Subcutaneous abdominal adipose tissue (tissue), 5 donors: ENCODE data around the gene CNTNAP5.

Source experiments
- H3K27ac ChIP-seq: one replicate; pipeline ENCODE4 v1.7.0; 2013; ENCODE audit warnings: low read depth, mild to moderate bottlenecking, inconsistent platforms, low read length, moderate library complexity
- H3K27me3 ChIP-seq, 5 donors: one replicate each; pipeline ENCODE4 v1.7.0; 2013; ENCODE audit warnings: low read length in 5 of 5, inconsistent platforms in 1 of 5; ENCODE audit not compliant: control insufficient read depth in 5 of 5, insufficient read depth in 4 of 5
- H3K36me3 ChIP-seq, 5 donors: one replicate each; pipeline ENCODE4 v1.7.0; 2013; ENCODE audit warnings: low read length in 5 of 5; ENCODE audit not compliant: control insufficient read depth in 5 of 5, insufficient read depth in 5 of 5
- H3K4me1 ChIP-seq, 5 donors: one replicate each; pipeline ENCODE4 v1.7.0; 2013; ENCODE audit warnings: low read length in 5 of 5, mild to moderate bottlenecking in 3 of 5, moderate library complexity in 1 of 5; ENCODE audit not compliant: control insufficient read depth in 5 of 5, insufficient read depth in 5 of 5
- H3K4me3 ChIP-seq, 5 donors: one replicate each; pipeline ENCODE4 v1.7.0; 2013; ENCODE audit warnings: low read length in 5 of 5, low read depth in 1 of 5
- H3K9ac ChIP-seq, 5 donors: one replicate each; pipeline ENCODE4 v1.7.0; 2013; ENCODE audit warnings: low read length in 5 of 5, mild to moderate bottlenecking in 4 of 5, moderate library complexity in 3 of 5
- H3K9me3 ChIP-seq, 5 donors: one replicate each; pipeline ENCODE4 v1.7.0; 2013; ENCODE audit warnings: low read length in 5 of 5; ENCODE audit not compliant: control insufficient read depth in 5 of 5
- donor health status: healthy.
- donor health status: healthy.
- donor health status: healthy.
- donor health status: healthy.
- donor health status: healthy.

Gene CNTNAP5

GRCh38 chr2:124025171-124025580, at the start of gene CNTNAP5:
TSS of gene CNTNAP5 (plus strand) at chr2:124025287. CDS start at chr2:124025651, 364 bp downstream.
- H3K36me3 ChIP-seq: no peaks in the 10 kb centered on the region
- no peak within 1 kb of the TSS for H3K9ac ChIP-seq
- no peaks in the 10 kb centered on the region for H3K9me3 ChIP-seq
- H3K27me3 ChIP-seq: peaks cover 8 to 32% (median 24%) of the 10 kb centered on the region in 5 donors
- no peak within 1 kb of the TSS for H3K27ac ChIP-seq
- H3K4me1 ChIP-seq: peaks cover 0 to 9% (median 9%) of the 10 kb centered on the region in 5 donors
- H3K4me3 ChIP-seq: peak within 1 kb of the TSS in 1 of 5 donors; percentile 11

DNA sequence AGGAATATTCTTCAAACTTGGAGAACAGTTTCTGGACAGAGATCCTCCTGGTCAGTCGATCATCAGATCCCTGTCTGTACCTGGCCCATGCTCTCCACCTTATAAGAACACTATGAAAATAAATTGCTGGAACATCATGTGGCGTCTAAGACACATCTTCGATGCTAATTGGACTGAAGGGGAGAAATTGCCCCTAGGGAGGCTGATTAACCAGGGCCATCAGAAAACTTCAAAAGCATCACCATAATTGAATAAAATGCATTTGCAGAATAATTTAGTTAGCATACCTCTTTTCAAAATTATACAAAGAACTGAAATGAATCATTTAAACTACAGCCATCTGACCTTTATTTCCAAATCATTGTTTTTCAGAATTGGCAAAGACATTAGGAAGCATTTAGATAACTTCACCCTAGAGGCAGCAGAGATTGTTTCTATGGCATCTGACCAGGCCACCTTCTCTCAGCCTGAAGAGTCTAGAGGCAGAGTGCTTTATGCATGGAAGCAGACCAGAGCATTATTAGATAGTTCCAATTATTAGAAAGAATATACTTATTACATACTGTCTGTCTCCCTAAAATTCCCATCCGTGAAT, 48.9 kb upstream of the CNTNAP5 start:
- no peak overlapping the region for H3K9ac ChIP-seq
- H3K27ac ChIP-seq: no peak overlapping the region
- no peak overlapping the region for H3K4me3 ChIP-seq
- H3K4me1 ChIP-seq: no peaks in the 10 kb centered on the region
- no peaks in the 10 kb centered on the region for H3K9me3 ChIP-seq
- peaks cover 0 to 3% (median 0%) of the 10 kb centered on the region in 5 donors for H3K27me3 ChIP-seq
- H3K36me3 ChIP-seq: no peaks in the 10 kb centered on the region

GRCh38 chr2:123993728-123994323, 31.3 kb upstream of the CNTNAP5 start:
- Histone ChIP-seq H3K9ac (no peak overlapping the region), H3K4me1 (no peaks in the 10 kb centered on the region), H3K27me3 (no peaks in the 10 kb centered on the region), H3K27ac (no peak overlapping the region), H3K4me3 (no peak overlapping the region), H3K36me3 (no peaks in the 10 kb centered on the region), H3K9me3 (peaks cover 0 to 6% (median 0%) of the 10 kb centered on the region in 5 donors)

- Histone ChIP-seq H3K27me3 (no peaks in the 10 kb centered on the region), H3K36me3 (no peaks in the 10 kb centered on the region), H3K27ac (no peak overlapping the region), H3K9ac (no peak overlapping the region), H3K4me1 (no peaks in the 10 kb centered on the region), H3K9me3 (no peaks in the 10 kb centered on the region), H3K4me3 (no peak overlapping the region)
Observed at GRCh38 chr2:123999681-124000080, 25.4 kb upstream of the CNTNAP5 start.

- no peaks in the 10 kb centered on the region for H3K9me3 ChIP-seq
- no peak overlapping the region for H3K27ac ChIP-seq
- no peak overlapping the region for H3K4me3 ChIP-seq
- H3K4me1 ChIP-seq: no peaks in the 10 kb centered on the region
- H3K36me3 ChIP-seq: no peaks in the 10 kb centered on the region
- no peaks in the 10 kb centered on the region for H3K27me3 ChIP-seq
- no peak overlapping the region for H3K9ac ChIP-seq
Observed at GRCh38 chr2:124001696-124002430, 23.2 kb upstream of the CNTNAP5 start.

- no peaks in the 10 kb centered on the region for H3K4me1 ChIP-seq
- peaks cover 0 to 5% (median 2%) of the 10 kb centered on the region in 5 donors for H3K27me3 ChIP-seq
- no peaks in the 10 kb centered on the region for H3K36me3 ChIP-seq
- H3K9ac ChIP-seq: no peak overlapping the region
- H3K9me3 ChIP-seq: no peaks in the 10 kb centered on the region
- no peak overlapping the region for H3K27ac ChIP-seq
- no peak overlapping the region for H3K4me3 ChIP-seq
Observed at GRCh38 chr2:124018890-124019289, 6.2 kb upstream of the CNTNAP5 start.

GRCh38 chr2:124024561-124025170, 421 bp upstream of the CNTNAP5 start:
- no peaks in the 10 kb centered on the region for H3K36me3 ChIP-seq
- peaks cover 0 to 9% (median 9%) of the 10 kb centered on the region in 5 donors for H3K4me1 ChIP-seq
- no peak overlapping the region for H3K9ac ChIP-seq
- H3K27me3 ChIP-seq: peaks cover 8 to 32% (median 24%) of the 10 kb centered on the region in 5 donors
- no peaks in the 10 kb centered on the region for H3K9me3 ChIP-seq
- no peak overlapping the region for H3K27ac ChIP-seq
- H3K4me3 ChIP-seq: peak overlapping the region in 1 of 5 donors; percentile 11

DNA sequence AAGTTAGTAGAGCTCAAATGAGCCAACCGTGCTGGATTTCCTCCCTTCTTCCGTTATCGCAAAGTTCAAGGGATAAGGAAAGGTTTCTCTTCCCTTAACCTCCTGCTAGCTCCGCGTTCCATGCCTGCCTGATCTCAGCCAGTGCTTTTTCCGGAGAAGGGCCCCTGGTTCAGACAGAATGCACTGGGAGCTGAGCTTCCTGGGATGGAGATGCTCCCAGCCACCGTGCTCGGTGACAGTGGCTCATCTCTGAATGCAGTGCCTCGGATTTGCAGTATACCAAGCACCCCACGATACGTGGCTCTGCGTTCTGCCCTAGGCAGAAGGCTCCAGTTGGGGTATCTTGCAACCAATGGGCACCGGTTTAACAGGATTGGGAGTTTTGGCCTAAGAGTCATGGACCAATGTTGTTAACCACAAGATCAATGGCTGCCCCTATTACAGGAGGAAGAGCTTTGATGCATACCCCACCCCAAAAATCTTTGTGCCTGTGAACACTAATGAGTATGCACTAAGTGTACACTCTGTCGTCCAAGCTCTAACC, 876 bp downstream of the CNTNAP5 start:
- H3K27me3 ChIP-seq: peaks cover 8 to 32% (median 24%) of the 10 kb centered on the region in 5 donors
- no peaks in the 10 kb centered on the region for H3K9me3 ChIP-seq
- no peaks in the 10 kb centered on the region for H3K36me3 ChIP-seq
- peaks cover 0 to 9% (median 9%) of the 10 kb centered on the region in 5 donors for H3K4me1 ChIP-seq
- no peak overlapping the region for H3K9ac ChIP-seq
- no peak overlapping the region for H3K27ac ChIP-seq
- no peak overlapping the region for H3K4me3 ChIP-seq

- H3K27me3 ChIP-seq: peaks cover 8 to 32% (median 24%) of the 10 kb centered on the region in 5 donors
- no peak overlapping the region for H3K27ac ChIP-seq
Observed at GRCh38 chr2:124026503-124026902, 1.4 kb downstream of the CNTNAP5 start.

More at GRCh38 chr2:124026503-124026902, 1.4 kb downstream of the CNTNAP5 start:
- no peak overlapping the region for H3K9ac ChIP-seq
- no peaks in the 10 kb centered on the region for H3K9me3 ChIP-seq
- peaks cover 0 to 9% (median 9%) of the 10 kb centered on the region in 5 donors for H3K4me1 ChIP-seq
- H3K4me3 ChIP-seq: no peak overlapping the region
- no peaks in the 10 kb centered on the region for H3K36me3 ChIP-seq
